ENCODE measurements around the gene PEX14.
"Not testable (repeated sequence)": the region's sequence is repeated elsewhere in the genome, so short reads cannot be mapped to it uniquely, and the experiment has no call there.

PEX14 gene

DNA sequence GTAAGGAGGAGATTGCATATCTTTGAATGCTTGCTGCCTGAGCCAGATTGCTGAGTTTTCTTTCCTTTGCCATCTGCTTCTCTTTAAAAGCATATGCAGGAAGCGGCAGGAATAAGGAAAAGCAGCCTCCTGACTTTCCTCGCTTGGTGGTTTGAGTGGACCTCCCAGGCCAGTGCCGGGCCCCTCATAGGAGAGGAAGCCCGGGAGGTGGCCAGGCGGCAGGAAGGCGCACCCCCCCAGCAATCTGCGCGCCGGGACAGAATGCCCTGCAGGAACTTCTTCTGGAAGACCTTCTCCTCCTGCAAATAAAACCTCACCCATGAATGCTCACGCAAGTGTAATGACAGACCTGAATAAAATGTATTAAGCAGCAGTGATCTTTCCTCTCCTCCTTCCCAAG lies 23.5 kb upstream of the PEX14 start:
- FAIRE-seq, result no peak

- no peak for FAIRE-seq
Observed at GRCh38 chr1:10456048-10456447, 18.7 kb upstream of the PEX14 start.

DNA sequence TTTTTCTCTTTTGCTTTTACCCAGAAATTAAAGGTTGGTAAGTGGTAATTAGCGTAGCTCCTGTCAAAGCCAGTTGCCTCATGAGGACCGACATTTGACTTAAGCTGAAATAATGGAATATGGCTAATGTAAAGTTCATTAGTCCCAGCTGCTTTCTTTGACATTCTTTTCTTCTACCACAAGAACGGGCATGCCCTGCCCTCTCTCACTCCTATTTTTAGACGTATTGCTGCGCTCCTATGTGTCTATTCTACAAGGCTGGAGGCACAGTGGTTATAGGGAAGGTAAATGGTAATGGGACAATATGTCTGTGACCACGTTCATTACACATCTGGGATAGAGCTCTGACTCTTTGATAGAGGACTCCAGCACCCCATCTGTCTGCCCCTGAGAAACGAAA lies 18.1 kb upstream of the PEX14 start:
- FAIRE-seq, result no peak

DNA sequence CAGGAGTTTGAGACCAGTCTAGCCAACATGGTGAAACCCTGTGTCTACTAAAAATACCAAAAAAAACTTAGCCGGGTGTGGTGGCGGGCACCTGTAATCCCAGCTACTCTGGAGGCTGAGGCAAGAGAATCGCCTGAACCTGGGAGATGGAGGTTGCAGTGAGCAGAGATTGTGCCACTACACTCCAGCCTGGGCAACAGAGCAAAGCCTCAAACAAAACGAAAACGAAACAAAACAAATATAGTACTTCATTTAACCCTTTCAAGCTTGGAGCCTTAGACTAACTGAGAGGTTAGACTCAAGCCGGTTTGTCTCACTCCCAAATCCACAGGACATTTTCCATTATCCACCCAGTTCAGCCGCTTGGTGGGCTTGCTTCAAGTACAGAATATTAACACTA lies 17.3 kb upstream of the PEX14 start:
- not testable (repeated sequence) for FAIRE-seq

GRCh38 chr1:10457875-10458274 lies 16.9 kb upstream of the PEX14 start:
- no peak for FAIRE-seq

- FAIRE-seq, result no peak
Observed at GRCh38 chr1:10459184-10459583, 15.6 kb upstream of the PEX14 start.

- no peak for FAIRE-seq
Observed at GRCh38 chr1:10467078-10467477, 7.7 kb upstream of the PEX14 start.

- no peak for FAIRE-seq
Observed at GRCh38 chr1:10470043-10470442, 4.7 kb upstream of the PEX14 start.

- FAIRE-seq, result no peak
Observed at GRCh38 chr1:10471411-10472219, 3.1 kb upstream of the PEX14 start.

- peak; percentile 92 for FAIRE-seq
Observed at GRCh38 chr1:10472220-10473144, 2.3 kb upstream of the PEX14 start, which contains the start of gene DFFA. Gene DFFA (minus strand): TSS chr1:10472529. CDS start chr1:10472458, 71 bp downstream.

- FAIRE-seq, result no peak
Observed at GRCh38 chr1:10473145-10473765, 1.5 kb upstream of the PEX14 start.

- not testable (repeated sequence) for FAIRE-seq
Observed at GRCh38 chr1:10474309-10474612, 489 bp upstream of the PEX14 start.

DNA sequence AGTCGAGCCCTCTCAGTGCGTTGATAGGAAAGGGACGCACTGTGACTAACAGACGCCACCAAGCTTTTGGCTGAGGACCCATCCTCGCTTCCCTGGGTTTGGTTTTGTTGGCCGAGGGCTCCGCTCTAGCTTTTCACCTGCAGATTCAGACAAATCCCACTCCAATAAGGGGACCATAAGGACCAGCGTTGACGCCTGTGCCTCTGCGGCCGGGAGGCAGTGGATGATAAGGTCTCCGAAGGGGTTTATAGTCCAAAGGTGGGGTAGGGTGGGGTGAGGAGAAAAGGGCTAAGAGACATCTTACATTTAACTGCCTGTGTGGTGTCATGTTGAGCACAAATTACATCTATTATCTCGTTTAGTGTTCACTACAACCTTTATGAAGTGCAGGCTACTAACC lies 760 bp downstream of the PEX14 start:
- FAIRE-seq, result no peak

- FAIRE-seq, result no peak
Observed at GRCh38 chr1:10479296-10479695, 4.5 kb downstream of the PEX14 start.

DNA sequence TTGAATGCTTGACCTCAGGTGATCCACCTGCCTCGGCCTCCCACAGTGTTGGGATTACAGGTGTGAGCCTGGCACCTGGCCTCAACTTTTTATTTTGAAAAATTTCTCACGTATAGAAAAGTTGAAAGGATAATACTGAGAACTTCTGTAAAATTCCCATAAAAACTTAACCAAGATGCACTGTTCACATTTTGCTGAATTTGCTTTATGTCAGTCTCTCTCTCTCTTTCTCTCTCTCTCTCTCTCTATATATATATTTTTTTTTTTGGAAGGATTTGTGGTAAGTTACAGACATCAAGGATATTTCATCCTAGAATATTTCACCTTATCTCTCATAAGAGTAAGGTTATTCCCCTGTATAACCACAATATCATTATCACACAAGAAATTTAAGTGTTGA lies 5.9 kb downstream of the PEX14 start:
- no peak for FAIRE-seq

DNA sequence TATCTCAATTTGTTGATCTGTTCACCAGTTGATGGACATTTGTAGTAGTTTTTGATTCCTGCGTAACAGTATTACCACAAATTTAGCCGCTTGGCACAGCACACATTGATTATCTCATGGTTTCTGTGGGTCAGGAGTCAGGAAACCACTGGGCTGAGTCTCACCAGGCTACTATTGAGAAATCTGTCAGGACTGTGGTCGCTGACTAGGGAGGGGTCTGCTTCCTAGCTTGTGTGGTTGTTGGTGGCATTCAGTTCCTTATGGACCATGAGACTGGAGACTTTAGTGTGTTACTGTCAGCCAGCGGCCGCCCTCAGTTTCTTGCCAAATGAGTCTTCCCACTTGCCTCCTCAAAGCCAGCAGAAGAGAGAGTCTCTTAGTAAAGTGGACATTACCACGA lies 9.8 kb downstream of the PEX14 start:
- no peak for FAIRE-seq

- no peak for FAIRE-seq
Observed at GRCh38 chr1:10489291-10490055, 14.7 kb downstream of the PEX14 start.

DNA sequence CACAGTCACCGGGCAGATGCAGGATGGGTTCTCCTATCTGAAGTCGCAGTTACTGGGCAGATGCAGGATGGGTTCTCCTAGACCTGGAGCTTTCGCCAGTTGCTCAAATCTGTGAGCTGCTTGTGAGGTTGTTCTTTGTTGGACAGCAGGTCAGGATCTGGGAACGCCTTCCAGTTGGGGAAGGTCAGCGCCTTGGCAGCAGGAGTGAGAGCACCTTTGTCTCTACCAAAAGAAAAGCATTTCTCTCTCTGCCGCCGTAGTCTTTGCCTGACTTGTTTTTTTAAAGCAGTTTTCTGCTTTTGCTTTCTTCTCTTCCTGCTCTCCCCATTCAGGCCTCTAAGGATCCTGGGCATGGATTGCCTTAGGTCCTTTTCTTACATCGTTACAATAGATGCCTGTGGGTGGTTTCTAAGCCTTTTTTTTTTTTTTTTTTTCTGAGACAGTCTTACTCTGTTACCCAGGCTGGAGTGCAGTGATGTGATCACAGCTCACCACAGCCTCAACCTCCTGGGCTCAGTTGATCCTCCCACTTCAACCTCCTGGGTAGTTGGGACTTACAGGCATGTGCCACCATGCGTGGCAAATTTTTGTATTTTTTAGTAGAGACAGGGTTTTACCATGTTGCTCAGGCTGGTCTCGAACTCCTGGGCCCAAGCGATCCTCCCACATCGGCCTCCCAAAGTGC lies 15.7 kb downstream of the PEX14 start:
- FAIRE-seq, result no peak

- FAIRE-seq, result no peak
Observed at GRCh38 chr1:10494418-10494753, 19.6 kb downstream of the PEX14 start.

- FAIRE-seq, result no peak
Observed at GRCh38 chr1:10494754-10495474, 20.2 kb downstream of the PEX14 start.

GRCh38 chr1:10495475-10495817 lies 20.7 kb downstream of the PEX14 start:
- FAIRE-seq, result no peak

DNA sequence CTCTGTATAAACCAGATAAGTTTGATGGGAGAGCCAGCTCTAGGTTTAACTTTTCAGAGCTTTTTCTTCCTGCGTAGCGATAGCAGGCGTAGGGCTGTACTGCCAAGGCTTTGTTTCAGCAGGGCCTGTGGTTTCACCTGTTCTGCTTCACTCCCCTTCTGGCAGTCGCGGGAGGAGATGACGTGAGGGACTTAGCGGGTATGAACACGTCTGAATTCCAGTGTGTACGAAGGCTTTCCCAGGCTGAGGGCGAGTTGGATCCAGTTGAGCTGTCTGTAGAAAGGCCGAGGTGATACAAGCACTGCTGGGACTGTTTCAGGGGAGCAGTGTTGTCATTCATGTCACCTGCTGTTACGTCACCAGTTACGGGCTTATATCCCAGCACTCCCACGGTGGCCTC lies 21.2 kb downstream of the PEX14 start:
- FAIRE-seq, result no peak

Data from TTC549 (cell line).